Activated CD4-positive, alpha-beta T cell treated with anti-CD3 and anti-CD28 coated beads, Interleukin-2, amount 10 ng/mL, durations not matched to agents 7 days and 5 days (primary cell): ENCODE measurements around the gene PCDH8. TPM values are rescaled to one million over a fixed set of nuclear protein-coding genes. Genes with fewer than 3 reads are reported as not detected.

Source experiments
- CTCF ChIA-PET: fragments of 350-600 bp; sonication (Branson Sonifier 250); formaldehyde crosslinking; loops from one replicate; lab custom pipeline; 2021; ENCODE audit warnings: antibody characterized with exemption; lab: Charles Lee
- POLR2A ChIA-PET: fragments of 350-600 bp; sonication (Branson Sonifier 250); formaldehyde crosslinking; loops from one replicate; lab custom pipeline; 2021; ENCODE audit warnings: antibody characterized with exemption; lab: Charles Lee
- DNase-seq: peaks from one replicate; pipeline ENCODE4 v3.0.0-alpha.2; 2020
- H3K27ac Mint-ChIP-seq: one replicate; pipeline ENCODE4 v1.8.0; 2021; ENCODE audit warnings: mild to moderate bottlenecking, moderate library complexity, mixed read lengths
- H3K27me3 Mint-ChIP-seq: one replicate; pipeline ENCODE4 v1.8.0; 2021; ENCODE audit warnings: mixed read lengths
- H3K36me3 Mint-ChIP-seq: one replicate; pipeline ENCODE4 v1.8.0; 2021; ENCODE audit warnings: low read depth, mixed read lengths
- H3K4me1 Mint-ChIP-seq: one replicate; pipeline ENCODE4 v1.8.0; 2021; ENCODE audit warnings: mixed read lengths
- H3K4me3 Mint-ChIP-seq: one replicate; pipeline ENCODE4 v1.8.0; 2021; ENCODE audit warnings: mild to moderate bottlenecking, moderate library complexity, mixed read lengths
- H3K9me3 Mint-ChIP-seq: one replicate; pipeline ENCODE4 v1.8.0; 2021; ENCODE audit warnings: mixed read lengths
- total RNA-seq, 2 experiments: library from RNA; stranded (reverse); gene quantifications; one replicate each; pipeline ENCODE4 v1.2.3, GENCODE V29; 2021

Gene PCDH8
- total RNA-seq, 2 experiments from 2014 or later = not detected

DNA sequence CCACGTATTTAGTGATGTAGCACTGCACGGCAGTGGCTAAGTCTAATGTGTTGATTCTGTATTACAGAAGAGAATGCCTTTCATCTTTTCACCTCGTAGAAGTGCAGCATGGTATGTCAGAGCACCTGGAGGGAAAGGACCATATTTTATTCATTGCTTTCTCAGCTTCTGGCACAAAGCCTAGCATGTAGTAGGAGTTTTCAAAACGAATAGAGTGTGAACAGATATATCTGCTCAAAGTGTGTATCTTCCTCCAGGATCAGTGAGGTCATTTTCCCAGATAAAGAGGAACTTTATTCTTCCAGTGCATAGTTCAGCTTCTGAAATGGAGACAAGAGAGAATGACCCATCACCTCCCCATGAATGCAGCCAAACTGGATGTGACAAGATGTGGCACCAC is 21.2 kb upstream of the PCDH8 start:
- peaks cover 8% of the 10 kb centered on the region for H3K4me1 Mint-ChIP-seq
- CTCF ChIA-PET = interaction anchor here (0.7 to 1.4 kb wide), 3 partner anchors 10 to 98 kb away, joined by 3 to 4 read pairs (median 4); no protein-coding TSS in a partner anchor
- no peaks in the 10 kb centered on the region for H3K9me3 Mint-ChIP-seq

DNA sequence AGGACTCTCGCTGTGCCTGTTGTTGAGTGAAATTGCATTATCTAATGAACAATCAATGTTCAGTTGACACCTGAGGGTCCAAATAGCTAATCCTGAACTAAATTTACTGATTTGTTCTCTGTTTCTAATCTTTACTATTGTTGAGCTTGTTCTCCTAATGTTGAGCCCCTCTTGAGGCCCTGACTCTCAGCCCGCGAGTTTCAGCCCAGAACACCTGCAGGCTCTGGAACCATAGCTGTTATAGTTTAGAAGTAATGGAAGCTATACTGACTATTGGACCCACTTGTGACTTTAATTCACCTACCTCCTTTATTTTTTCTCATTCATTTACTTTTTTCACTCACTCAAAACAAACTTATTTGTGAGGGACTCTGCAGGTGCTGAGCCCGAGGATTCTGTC is 20.6 kb upstream of the PCDH8 start:
- no peaks in the 10 kb centered on the region for H3K36me3 Mint-ChIP-seq

More for the DNA sequence above, 21.2 kb upstream of the PCDH8 start:
- POLR2A ChIA-PET = no interaction called here
- no peak for DNase-seq
- Mint-ChIP-seq H3K36me3 (no peaks in the 10 kb centered on the region), H3K27ac (no peak overlapping the region), H3K4me3 (no peak overlapping the region), H3K27me3 (peaks cover 4% of the 10 kb centered on the region)

DNA sequence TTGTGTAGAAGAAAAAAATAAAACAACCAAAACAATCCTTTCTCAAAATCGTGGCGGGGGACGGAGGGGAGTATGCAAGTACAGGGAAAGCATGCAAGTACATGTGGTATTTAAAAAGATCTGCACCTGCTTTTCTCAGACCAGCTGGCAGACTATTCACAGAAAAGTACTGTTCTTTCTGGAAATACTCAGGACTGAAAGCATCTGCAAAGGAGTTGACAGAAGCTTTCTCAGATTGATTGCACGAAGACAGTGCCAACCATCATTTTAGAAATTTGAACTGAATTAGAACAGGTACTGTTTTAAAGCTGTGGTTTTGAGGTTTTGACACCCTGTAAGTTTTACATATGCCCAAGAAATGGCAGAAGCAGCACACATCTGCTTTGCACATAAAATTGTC is 19.8 kb upstream of the PCDH8 start:
- peaks cover 4% of the 10 kb centered on the region for H3K27me3 Mint-ChIP-seq
- ChIA-PET POLR2A (no interaction called here), CTCF (interaction anchor here (0.9 kb wide), 1 partner anchor 9 kb away, joined by 3 read pairs; no protein-coding TSS in a partner anchor)
- H3K4me3 Mint-ChIP-seq = no peak overlapping the region
- peaks cover 8% of the 10 kb centered on the region for H3K4me1 Mint-ChIP-seq
- H3K9me3 Mint-ChIP-seq = no peaks in the 10 kb centered on the region
- H3K36me3 Mint-ChIP-seq = no peaks in the 10 kb centered on the region
- no peak for DNase-seq
- H3K27ac Mint-ChIP-seq = no peak overlapping the region

More for the DNA sequence above, 20.6 kb upstream of the PCDH8 start:
- ChIA-PET POLR2A (no interaction called here), CTCF (interaction anchor here (0.7 to 1.4 kb wide), 3 partner anchors 9 to 99 kb away, joined by 3 to 4 read pairs (median 4); no protein-coding TSS in a partner anchor)
- peaks cover 8% of the 10 kb centered on the region for H3K4me1 Mint-ChIP-seq
- H3K27me3 Mint-ChIP-seq = peaks cover 4% of the 10 kb centered on the region
- H3K9me3 Mint-ChIP-seq = no peaks in the 10 kb centered on the region
- H3K4me3 Mint-ChIP-seq = no peak overlapping the region
- no peak for DNase-seq
- no peak overlapping the region for H3K27ac Mint-ChIP-seq

DNA sequence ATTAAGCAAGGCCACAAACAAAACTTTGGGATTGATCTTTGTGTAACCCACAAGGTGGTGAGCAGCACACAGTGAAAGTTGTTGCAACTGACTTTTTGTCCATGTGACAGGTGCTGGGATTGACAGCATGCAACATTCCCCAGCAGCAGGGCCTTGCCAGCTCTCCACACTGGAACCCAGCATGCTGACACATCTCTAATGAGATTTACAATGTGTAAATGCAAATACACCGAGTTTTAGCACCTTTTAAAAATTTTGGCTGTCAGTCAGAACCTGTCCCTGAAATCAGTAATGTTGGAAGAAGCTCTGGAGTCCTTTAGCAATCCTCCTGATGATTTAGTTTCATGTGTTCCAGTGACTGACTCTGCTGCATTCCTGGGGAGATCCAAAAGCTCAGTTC is 16.5 kb upstream of the PCDH8 start:
- CTCF ChIA-PET = no interaction called here

DNA sequence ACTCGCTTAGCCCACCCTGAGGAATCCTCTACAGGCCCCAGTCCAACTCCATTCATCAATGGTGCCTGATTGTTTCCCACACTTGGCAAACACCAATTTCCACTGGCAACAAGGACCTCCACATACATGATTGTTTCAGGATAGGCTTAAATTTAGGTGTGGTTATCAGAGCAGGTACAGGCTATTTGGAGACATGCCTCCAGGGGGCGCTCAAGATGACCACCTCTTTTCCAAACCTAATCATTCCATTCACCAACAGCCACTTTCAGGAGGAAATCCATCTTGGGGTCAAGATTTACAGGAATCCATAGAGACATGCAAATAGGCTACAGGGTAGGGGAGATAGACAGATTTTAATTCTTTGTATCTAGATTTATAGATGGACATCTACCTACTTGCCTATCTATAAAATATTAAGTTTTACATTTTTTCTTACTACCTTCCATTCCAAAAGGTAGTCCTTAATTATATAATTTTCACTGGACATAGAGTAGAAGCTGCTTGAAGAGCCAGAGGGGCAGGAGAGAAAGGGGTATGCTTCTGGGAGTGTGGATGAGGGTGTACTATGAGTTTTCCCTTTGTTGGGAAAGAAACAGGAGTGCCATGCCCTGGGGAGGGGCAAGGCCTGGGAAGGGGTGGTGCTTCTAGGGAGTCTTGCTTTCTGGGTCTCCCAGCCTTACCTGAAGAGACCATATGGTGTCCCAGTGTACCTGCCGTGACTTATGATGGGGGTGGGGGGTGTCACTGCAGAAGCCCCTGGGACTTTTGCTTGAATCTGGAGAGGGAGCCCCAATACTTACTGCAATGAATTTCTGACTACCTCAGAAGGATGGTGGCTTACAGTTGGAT is 14.1 kb upstream of the PCDH8 start:
- H3K36me3 Mint-ChIP-seq = no peaks in the 10 kb centered on the region
- POLR2A ChIA-PET = no interaction called here
- no peaks in the 10 kb centered on the region for H3K9me3 Mint-ChIP-seq
- no peak overlapping the region for H3K27ac Mint-ChIP-seq
- no peaks in the 10 kb centered on the region for H3K4me1 Mint-ChIP-seq
- no peak overlapping the region for H3K4me3 Mint-ChIP-seq
- CTCF ChIA-PET = no interaction called here
- peak; percentile 23 for DNase-seq
- H3K27me3 Mint-ChIP-seq = no peaks in the 10 kb centered on the region

More for the DNA sequence above, 16.5 kb upstream of the PCDH8 start:
- Mint-ChIP-seq H3K36me3 (no peaks in the 10 kb centered on the region), H3K4me3 (no peak overlapping the region), H3K9me3 (no peaks in the 10 kb centered on the region), H3K27ac (no peak overlapping the region), H3K4me1 (peaks cover 8% of the 10 kb centered on the region), H3K27me3 (no peaks in the 10 kb centered on the region)
- no peak for DNase-seq
- POLR2A ChIA-PET = no interaction called here

DNA sequence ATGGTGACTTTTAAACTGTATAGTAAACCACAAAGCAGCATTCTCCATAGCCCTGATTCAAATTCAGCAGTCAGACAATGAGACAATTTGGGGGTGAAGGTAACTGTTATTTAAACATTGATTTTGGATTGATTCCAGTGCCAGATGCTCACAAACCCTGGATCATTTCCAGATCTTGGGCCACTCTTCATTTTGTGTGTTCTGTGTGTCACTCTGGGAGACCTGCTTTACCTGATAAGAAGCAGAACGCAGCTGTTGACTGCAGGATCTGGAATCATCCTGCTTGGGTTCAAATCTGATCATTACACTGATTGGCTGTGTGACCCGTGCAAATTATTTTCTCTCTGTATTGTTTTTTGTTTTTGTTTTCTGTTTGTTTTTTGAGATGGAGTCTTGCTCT is 4.0 kb upstream of the PCDH8 start:
- Mint-ChIP-seq H3K4me3 (no peak overlapping the region), H3K27me3 (peaks cover 56% of the 10 kb centered on the region), H3K9me3 (peaks cover 8% of the 10 kb centered on the region), H3K36me3 (peaks cover 6% of the 10 kb centered on the region), H3K27ac (no peak overlapping the region), H3K4me1 (peaks cover 22% of the 10 kb centered on the region)
- ChIA-PET POLR2A (no interaction called here), CTCF (no interaction called here)
- no peak for DNase-seq

DNA sequence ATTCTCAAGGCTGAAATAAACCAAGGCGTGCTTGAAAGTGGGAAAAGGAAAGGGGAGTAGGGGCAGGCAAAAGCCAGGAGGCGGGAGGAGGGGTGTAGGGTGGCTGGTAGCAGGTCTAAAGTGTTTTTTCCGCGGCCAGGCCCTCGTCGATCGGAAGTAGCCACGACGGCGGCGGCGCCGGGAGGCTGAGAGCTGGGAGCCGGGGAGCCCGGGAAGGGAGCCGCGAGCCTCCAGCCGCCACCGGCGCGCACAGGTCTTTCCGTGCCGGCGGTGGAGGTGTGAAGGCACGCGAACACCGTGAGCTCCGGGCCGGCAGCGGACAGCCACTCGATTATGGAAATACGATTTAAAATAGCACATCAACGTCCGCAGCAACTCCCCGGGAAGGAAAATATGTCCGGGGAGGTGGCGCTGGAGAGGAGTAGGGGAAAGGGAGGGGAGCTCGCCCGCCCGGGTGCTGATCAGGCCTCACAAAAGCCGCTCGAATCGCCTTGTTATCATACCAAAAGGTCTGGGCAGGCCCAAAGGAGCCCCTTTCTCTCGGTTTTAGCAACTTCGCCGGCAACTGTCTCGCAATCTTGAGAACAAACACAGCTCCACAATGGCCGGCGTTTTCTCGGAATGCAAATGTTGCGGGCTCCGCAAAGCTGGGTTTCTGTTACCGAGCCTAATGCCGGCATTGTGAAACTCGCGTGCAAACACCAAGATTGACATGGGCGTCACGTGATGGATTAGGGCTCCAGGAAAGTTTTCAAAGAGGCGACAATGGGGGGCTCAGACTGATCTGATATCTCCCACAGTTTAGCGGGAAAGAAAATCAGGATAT is 2.9 kb upstream of the PCDH8 start:
- H3K27me3 Mint-ChIP-seq = peaks cover 57% of the 10 kb centered on the region
- peak overlapping the region; percentile 57 for H3K27ac Mint-ChIP-seq
- peaks cover 8% of the 10 kb centered on the region for H3K9me3 Mint-ChIP-seq
- ChIA-PET POLR2A (no interaction called here), CTCF (no interaction called here)
- H3K4me3 Mint-ChIP-seq = peak overlapping the region; percentile 57
- H3K4me1 Mint-ChIP-seq = peaks cover 22% of the 10 kb centered on the region
- no peak for DNase-seq
- H3K36me3 Mint-ChIP-seq = peaks cover 6% of the 10 kb centered on the region

DNA sequence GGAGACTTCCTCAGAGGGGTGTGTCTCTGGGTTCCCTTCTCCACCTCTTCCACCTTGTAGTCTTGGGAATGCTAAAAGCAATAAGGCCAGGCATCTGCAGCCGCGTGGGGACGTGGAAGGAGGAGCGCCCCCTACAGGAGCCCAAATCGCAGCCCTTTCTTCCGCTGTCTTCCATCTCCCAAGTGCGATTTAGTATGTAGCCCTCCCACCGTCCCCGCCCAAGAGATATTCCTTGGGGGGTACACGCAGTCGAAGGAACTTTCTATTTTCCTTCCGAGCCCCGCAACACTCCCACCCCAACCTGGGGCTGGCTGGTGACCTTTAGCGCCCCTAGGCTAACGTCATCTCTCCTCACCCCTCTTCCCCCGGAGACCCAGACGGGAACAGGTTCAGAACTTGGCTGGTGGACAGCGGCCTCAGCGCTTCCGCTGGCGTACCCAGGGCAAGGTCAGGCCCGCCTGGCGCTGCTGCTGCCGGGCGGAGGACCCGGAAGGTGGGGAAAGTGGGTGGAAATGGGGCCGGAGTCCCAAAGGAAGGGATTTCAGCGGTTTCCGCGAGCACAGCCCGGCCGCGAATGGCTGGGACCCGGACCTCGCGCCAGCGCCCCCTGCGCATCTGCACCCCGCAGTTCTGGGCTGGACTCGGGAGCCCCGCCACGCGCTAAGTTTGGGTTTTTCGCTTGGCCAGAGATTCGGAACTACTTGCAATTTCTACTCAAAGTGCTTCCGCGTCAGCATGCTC is 2.1 kb upstream of the PCDH8 start:
- peak overlapping the region; percentile 31 for H3K27ac Mint-ChIP-seq
- ChIA-PET CTCF (no interaction called here), POLR2A (no interaction called here)
- H3K27me3 Mint-ChIP-seq = peaks cover 55% of the 10 kb centered on the region
- peaks cover 8% of the 10 kb centered on the region for H3K9me3 Mint-ChIP-seq
- H3K4me3 Mint-ChIP-seq = peak overlapping the region; percentile 57
- peaks cover 6% of the 10 kb centered on the region for H3K36me3 Mint-ChIP-seq
- peaks cover 24% of the 10 kb centered on the region for H3K4me1 Mint-ChIP-seq
- peak; percentile 59 for DNase-seq

DNA sequence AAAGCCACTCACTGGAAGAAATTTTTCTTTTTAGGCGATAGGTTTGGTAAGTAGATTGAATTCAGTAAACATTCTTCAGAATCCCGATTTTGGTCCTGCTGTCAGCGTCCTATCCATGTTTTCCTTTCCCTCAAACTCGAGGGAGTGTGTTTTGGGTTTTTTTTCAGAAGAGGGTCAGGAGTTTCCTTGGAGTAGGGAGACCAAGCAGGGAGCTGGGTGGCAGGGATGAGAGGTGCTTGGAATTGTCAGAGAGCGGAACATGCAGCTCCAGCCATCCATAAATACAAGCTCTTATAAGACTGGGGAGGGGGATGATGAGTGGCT is 1.6 kb upstream of the PCDH8 start:
- peaks cover 25% of the 10 kb centered on the region for H3K4me1 Mint-ChIP-seq
- peaks cover 58% of the 10 kb centered on the region for H3K27me3 Mint-ChIP-seq
- ChIA-PET POLR2A (no interaction called here), CTCF (no interaction called here)
- H3K36me3 Mint-ChIP-seq = peaks cover 6% of the 10 kb centered on the region
- DNase-seq = no peak
- H3K9me3 Mint-ChIP-seq = peaks cover 8% of the 10 kb centered on the region
- no peak overlapping the region for H3K27ac Mint-ChIP-seq
- H3K4me3 Mint-ChIP-seq = peak overlapping the region; percentile 41

DNA sequence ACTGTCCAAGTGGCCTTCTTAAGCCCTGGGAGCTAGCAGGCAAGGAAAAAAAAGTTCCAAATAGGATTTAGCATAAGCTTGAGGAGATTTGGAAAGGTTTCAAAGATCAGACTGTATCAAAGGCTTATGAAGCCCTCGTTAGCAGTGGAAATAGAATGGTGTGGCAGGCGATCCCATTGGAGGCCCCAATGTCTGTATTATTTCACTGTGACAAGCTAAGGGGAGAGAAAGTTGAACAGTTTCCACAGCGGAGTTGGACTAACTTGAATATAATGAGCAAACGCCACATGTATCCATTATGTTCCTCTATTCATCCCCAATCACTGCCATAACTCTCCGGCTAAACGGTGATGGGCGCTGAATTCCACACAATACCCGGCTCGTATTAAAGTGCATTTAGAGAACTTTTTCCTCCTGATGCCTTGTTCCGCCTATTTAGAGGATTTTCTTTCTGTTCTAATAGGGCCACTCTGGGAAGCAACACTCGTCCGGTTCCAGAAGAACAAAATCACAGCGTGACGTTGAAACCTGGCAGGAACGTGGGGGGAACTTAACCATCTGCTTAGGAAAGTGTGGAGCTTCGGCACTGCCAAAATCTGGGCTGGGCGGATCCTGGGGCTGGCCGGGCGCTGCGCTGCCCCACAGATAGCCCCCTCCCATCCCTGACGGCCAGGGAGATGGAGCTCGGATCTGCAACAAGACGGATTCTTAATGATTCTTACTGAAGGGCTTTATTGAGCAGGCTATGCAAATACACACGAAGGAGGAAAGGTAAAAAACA is 1.0 kb upstream of the PCDH8 start:
- H3K4me3 Mint-ChIP-seq = peak overlapping the region; percentile 48
- no peak for DNase-seq
- ChIA-PET POLR2A (no interaction called here), CTCF (no interaction called here)
- H3K9me3 Mint-ChIP-seq = peaks cover 8% of the 10 kb centered on the region
- H3K4me1 Mint-ChIP-seq = peaks cover 26% of the 10 kb centered on the region
- peaks cover 6% of the 10 kb centered on the region for H3K36me3 Mint-ChIP-seq
- peak overlapping the region; percentile 64 for H3K27ac Mint-ChIP-seq
- H3K27me3 Mint-ChIP-seq = peaks cover 60% of the 10 kb centered on the region

DNA sequence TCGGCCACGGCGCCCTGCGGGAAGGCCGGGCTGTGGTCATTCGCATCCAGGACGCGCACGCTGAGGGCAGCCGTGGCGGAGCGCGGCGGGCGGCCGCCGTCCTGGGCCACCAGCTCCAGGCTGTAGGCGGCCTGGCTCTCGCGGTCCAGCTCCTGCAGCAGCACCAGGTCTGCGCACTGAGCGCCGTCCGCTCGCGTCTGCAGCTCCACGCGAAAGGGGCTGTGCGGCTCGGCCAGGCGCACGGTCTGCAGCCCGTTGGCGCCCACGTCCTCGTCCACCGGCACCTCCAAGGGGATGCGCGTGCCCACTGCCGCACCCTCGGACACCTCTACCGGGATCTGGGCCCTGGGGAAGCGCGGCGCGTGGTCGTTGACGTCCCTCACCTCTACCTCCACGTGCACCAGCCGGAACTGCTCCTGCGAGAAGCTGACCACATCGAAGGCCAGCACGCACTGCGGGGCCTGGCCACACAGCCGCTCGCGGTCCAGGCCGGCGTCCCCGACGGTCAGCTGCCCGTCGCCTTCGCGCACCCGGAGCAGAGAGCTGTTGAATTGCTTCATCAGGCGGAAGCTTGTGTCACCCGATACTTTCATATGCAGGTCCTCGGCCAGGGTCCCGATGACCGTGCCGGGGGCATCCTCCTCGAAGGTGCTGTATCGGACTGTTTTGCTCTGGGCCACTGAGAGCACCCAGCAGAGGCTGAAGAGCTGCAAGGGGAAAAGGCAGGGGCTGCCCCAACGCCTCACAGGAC is 583 bp downstream of the PCDH8 start:
- H3K36me3 Mint-ChIP-seq = peaks cover 6% of the 10 kb centered on the region
- no peak for DNase-seq
- POLR2A ChIA-PET = no interaction called here
- CTCF ChIA-PET = interaction anchor here (1.1 to 1.2 kb wide), 2 partner anchors 10 to 13 kb away, joined by 3 to 4 read pairs; no protein-coding TSS in a partner anchor
- H3K4me3 Mint-ChIP-seq = peak overlapping the region; percentile 48
- H3K27ac Mint-ChIP-seq = peak overlapping the region; percentile 64
- peaks cover 26% of the 10 kb centered on the region for H3K4me1 Mint-ChIP-seq
- H3K27me3 Mint-ChIP-seq = peaks cover 70% of the 10 kb centered on the region
- peaks cover 8% of the 10 kb centered on the region for H3K9me3 Mint-ChIP-seq
